Fibroblast of lung (primary cell): ENCODE measurements around the gene KIF13A. TPM values are rescaled to one million over a fixed set of nuclear protein-coding genes. Genes with fewer than 3 reads are reported as not detected.

ENCODE experiments used
- DNase-seq, 2 donors: peaks; one replicate each; pipeline versions ENCODE4 v3.0.0 to v3.0.0-alpha.2; 2010; ENCODE audit warnings: low read depth in 2 of 2
- H2AFZ ChIP-seq: 2 replicates; pipeline ENCODE4 v1.5.1; 2012; ENCODE audit warnings: low read length, control low read depth, inconsistent platforms
- H3K27ac ChIP-seq: 2 replicates; pipeline ENCODE4 v1.5.1; 2011; ENCODE audit warnings: low read length, control low read depth; ENCODE audit not compliant: insufficient read depth
- H3K27me3 ChIP-seq: 2 replicates; pipeline ENCODE4 v1.5.1; 2011; ENCODE audit warnings: mild to moderate bottlenecking, low read length; ENCODE audit not compliant: control insufficient read depth, insufficient read depth
- H3K36me3 ChIP-seq: 2 replicates; pipeline ENCODE4 v1.5.1; 2011; ENCODE audit warnings: low read length; ENCODE audit not compliant: control insufficient read depth, insufficient read depth
- H3K4me1 ChIP-seq: 2 replicates; pipeline ENCODE4 v1.5.1; 2011; ENCODE audit warnings: low read length; ENCODE audit not compliant: control insufficient read depth, insufficient read depth; ENCODE audit errors: extremely low read depth
- H3K4me2 ChIP-seq: 2 replicates; pipeline ENCODE4 v1.5.1; 2011; ENCODE audit warnings: low read length, control low read depth; ENCODE audit not compliant: insufficient read depth; ENCODE audit errors: extremely low read depth
- H3K4me3 ChIP-seq, 4 experiments: fragments of 200-600 bp in 1 of 4; sonication (generic) in 1 of 4; replicated peaks in 1 of 4; 2 replicates each; pipeline ENCODE4 v1.5.1; 2011 to 2016; ENCODE audit warnings: low read length in 4 of 4, low read depth in 3 of 4, mild to moderate bottlenecking in 3 of 4, control low read depth in 2 of 4, inconsistent platforms in 1 of 4, mixed read lengths in 1 of 4; ENCODE audit not compliant: insufficient read depth in 1 of 4; ENCODE audit errors: control extremely low read depth in 1 of 4
- H3K79me2 ChIP-seq: 2 replicates; pipeline ENCODE4 v1.5.1; 2012; ENCODE audit warnings: mild to moderate bottlenecking, low read length, inconsistent platforms; ENCODE audit not compliant: control insufficient read depth, insufficient read depth
- H3K9ac ChIP-seq: 2 replicates; pipeline ENCODE4 v1.5.1; 2011; ENCODE audit warnings: mild to moderate bottlenecking, low read length, control low read depth; ENCODE audit not compliant: insufficient read depth
- H3K9me3 ChIP-seq: 2 replicates; pipeline ENCODE4 v1.5.1; 2012; ENCODE audit warnings: low read depth, low read length; ENCODE audit not compliant: control insufficient read depth, insufficient read depth
- H4K20me1 ChIP-seq: 2 replicates; pipeline ENCODE4 v1.5.1; 2011; ENCODE audit warnings: low read length; ENCODE audit not compliant: control insufficient read depth, insufficient read depth; ENCODE audit errors: extremely low read depth
- EZH2 ChIP-seq: IDR thresholded peaks from 2 replicates; pipeline ENCODE4 v1.5.1; 2012; ENCODE audit warnings: low read length, control low read depth, mild to moderate bottlenecking; ENCODE audit errors: missing control alignments
- polyA plus RNA-seq, 2 donors: library from polyadenylated mRNA; depleted of rRNA in 1 of 2; stranded (reverse) in 1 of 2; unstranded in 1 of 2; fragments of >200 nt; gene quantifications; 2 replicates each; pipeline ENCODE4 v1.2.1, GENCODE V29; 2011 to 2012; ENCODE audit warnings: missing spikeins in 1 of 2
- total RNA-seq: library from RNA; depleted of rRNA; stranded (reverse); fragments of >200 nt; gene quantifications from 2 replicates; pipeline ENCODE4 v1.2.1, GENCODE V29; 2014
- TF ChIP-seq, protein P1 (sequence below), 2 donors: IDR thresholded peaks in 1 of 2; conservative IDR thresholded peaks in 1 of 2; 1 replicate in 1 of 2; 2 replicates in 1 of 2; pipeline ENCODE4 v1.5.1; 2011 to 2012; ENCODE audit warnings: low read length in 2 of 2, control low read depth in 1 of 2, inconsistent platforms in 1 of 2, low read depth in 1 of 2, mild to moderate bottlenecking in 1 of 2

KIF13A gene
- total and polyA plus RNA-seq, 2 donors (not counting 1 experiment from before 2014, with no cell fraction given) = 52.3 to 114 TPM

DNA sequence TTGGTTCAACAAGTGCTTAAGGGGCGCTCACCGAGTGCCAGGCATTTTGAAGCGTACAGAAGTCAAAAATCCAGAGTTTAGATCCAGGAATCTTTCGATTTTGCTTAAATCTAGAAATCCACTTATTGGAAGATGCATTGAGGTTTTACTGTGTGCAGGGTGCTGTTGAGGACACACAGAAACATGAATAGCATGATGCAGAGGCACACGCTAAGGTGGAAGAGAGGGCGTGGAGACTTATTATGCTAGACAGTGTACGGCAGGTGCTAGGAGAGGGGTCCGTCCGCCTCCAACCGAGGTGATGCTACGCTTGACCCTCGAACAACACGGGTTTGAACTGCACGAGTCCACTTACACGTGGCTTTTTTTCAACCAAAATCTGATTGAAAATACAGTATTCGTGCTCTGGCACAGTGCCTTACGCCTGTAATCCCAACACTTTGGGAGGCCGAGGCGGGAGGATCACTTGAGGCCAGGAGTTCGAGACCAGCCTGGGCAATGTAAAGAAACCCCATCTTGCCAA lies 1.0 kb upstream of the KIF13A start:
- H3K9ac ChIP-seq = peak overlapping the region; percentile 68
- H3K27ac ChIP-seq = peak overlapping the region; percentile 77
- DNase-seq = no peak
- H3K4me1 ChIP-seq = peaks cover 9% of the 10 kb centered on the region
- TF ChIP-seq, protein P1, sequence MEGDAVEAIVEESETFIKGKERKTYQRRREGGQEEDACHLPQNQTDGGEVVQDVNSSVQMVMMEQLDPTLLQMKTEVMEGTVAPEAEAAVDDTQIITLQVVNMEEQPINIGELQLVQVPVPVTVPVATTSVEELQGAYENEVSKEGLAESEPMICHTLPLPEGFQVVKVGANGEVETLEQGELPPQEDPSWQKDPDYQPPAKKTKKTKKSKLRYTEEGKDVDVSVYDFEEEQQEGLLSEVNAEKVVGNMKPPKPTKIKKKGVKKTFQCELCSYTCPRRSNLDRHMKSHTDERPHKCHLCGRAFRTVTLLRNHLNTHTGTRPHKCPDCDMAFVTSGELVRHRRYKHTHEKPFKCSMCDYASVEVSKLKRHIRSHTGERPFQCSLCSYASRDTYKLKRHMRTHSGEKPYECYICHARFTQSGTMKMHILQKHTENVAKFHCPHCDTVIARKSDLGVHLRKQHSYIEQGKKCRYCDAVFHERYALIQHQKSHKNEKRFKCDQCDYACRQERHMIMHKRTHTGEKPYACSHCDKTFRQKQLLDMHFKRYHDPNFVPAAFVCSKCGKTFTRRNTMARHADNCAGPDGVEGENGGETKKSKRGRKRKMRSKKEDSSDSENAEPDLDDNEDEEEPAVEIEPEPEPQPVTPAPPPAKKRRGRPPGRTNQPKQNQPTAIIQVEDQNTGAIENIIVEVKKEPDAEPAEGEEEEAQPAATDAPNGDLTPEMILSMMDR (conservative IDR thresholded peaks at IDR 0.05 in 1 of 2, IDR thresholded peaks at IDR 0.05 in 1 of 2; ENCODE audit: low read depth in 1 of 2, low read length in 2 of 2) = no peak
- TF ChIP-seq EZH2 = no peak
- no peaks in the 10 kb centered on the region for H3K9me3 ChIP-seq
- no peaks in the 10 kb centered on the region for H3K27me3 ChIP-seq
- H3K4me3 ChIP-seq = peak overlapping the region; percentile 72 to 84 (median 80)
- H2AFZ ChIP-seq = peak overlapping the region; percentile 81
- H3K79me2 ChIP-seq = peaks cover 44% of the 10 kb centered on the region
- peaks cover 4% of the 10 kb centered on the region for H3K36me3 ChIP-seq
- no peaks in the 10 kb centered on the region for H4K20me1 ChIP-seq
- peak overlapping the region; percentile 97 for H3K4me2 ChIP-seq

DNA sequence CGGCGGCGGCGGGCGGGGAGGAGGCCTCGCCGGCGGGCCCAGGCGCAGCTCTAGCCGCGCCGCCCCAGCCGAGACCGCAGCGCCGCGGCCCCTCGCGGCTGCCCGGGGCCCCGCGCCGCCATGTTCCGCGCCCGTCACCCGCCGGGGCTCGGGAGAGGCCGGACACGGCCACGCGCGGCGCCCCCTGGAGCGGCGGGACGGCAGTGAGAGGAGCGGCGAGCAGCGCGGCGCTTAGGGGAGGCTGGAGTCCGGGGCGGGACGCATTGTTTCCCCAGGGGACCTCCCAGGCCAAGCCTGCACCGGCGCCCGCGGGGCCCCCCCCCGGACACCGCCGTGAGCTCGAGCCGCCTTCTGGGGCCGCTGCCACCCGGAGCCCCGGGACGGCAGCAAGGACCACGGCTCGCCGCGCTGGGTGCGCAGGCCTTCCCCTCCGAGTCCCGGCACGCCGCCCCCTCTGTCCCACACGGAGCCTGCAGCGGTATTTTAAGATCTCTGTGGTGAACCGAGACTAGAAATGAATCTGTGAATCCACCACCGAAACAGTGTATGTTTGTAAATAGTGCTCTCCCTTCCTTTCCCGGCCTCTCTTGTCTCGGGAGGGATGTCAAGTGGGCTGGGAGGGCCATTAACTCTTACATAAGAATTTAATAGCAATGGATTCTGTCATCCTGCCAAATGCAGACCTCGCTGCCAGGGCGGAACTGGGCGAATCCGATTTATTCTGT lies 424 bp upstream of the KIF13A start:
- H4K20me1 ChIP-seq = no peaks in the 10 kb centered on the region
- peaks cover 6% of the 10 kb centered on the region for H3K4me1 ChIP-seq
- peak overlapping the region; percentile 68 for H3K9ac ChIP-seq
- H3K36me3 ChIP-seq = peaks cover 4% of the 10 kb centered on the region
- peak overlapping the region; percentile 81 for H2AFZ ChIP-seq
- DNase-seq = peak; percentile 59 to 68
- TF ChIP-seq, protein P1 (conservative IDR thresholded peaks at IDR 0.05 in 1 of 2, IDR thresholded peaks at IDR 0.05 in 1 of 2; ENCODE audit: low read depth in 1 of 2, low read length in 2 of 2) = peak in 1 of 2 donors; percentile 11
- no peak for TF ChIP-seq EZH2
- H3K9me3 ChIP-seq = no peaks in the 10 kb centered on the region
- H3K4me2 ChIP-seq = peak overlapping the region; percentile 97
- H3K4me3 ChIP-seq = peak overlapping the region; percentile 72 to 84 (median 80)
- peak overlapping the region; percentile 77 for H3K27ac ChIP-seq
- H3K27me3 ChIP-seq = no peaks in the 10 kb centered on the region
- H3K79me2 ChIP-seq = peaks cover 48% of the 10 kb centered on the region

DNA sequence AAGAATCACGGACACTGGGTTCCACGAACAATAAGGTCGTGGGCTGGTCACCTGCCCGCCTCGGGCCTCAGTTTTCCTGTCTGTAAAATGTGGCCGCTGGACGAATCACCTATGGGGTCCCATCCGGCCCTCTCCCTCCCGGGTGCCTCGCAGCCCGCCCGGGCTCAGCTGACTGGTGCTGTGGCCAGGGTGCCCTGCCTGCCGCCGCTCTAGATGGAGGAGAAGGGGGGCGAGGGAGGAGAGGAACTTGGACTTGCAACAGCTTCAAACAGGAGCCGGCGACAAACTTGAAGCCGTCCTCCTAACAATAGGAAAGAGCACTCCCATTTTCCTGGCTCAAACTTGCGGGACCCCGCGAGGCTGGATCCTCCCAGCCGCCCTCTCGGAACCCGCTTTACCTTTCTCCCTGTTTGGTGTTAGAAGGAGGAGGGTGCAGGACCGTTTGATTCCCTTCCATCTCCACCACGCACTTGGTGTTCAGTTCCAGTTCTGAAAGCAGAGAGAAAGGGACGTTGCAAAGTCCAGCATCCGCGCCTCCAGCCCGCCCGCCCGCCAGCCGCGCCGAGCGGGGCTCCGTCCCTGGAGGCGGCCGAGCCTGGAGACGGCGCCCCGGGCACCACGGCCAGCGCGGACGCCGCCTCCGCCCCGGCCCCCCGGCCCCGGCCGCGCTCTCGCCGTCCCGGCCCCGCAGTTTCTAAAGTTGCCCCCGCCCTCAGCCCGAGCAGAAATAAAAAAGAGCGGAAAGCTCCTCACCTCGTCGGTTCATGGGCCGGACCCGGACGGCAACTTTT lies 584 bp downstream of the KIF13A start:
- TF ChIP-seq EZH2 = no peak
- TF ChIP-seq, protein P1 (conservative IDR thresholded peaks at IDR 0.05 in 1 of 2, IDR thresholded peaks at IDR 0.05 in 1 of 2; ENCODE audit: low read depth in 1 of 2, low read length in 2 of 2) = no peak
- Histone ChIP-seq H3K27ac (peak overlapping the region; percentile 68), H3K79me2 (peaks cover 56% of the 10 kb centered on the region), H3K36me3 (peaks cover 4% of the 10 kb centered on the region), H3K4me3 (peak overlapping the region; percentile 60 to 97 (median 73)), H2AFZ (peak overlapping the region; percentile 25), H3K9ac (peak overlapping the region; percentile 74), H3K4me1 (peaks cover 2% of the 10 kb centered on the region), H3K9me3 (no peaks in the 10 kb centered on the region), H3K4me2 (peak overlapping the region; percentile 61), H4K20me1 (no peaks in the 10 kb centered on the region), H3K27me3 (no peaks in the 10 kb centered on the region)
- DNase-seq = peak; percentile 57 to 61
